Neutrophil (primary cell): ENCODE data around the gene EGLN2.
A peak's percentile ranks its signal among the peaks of the same experiment; 100 is the strongest.
"Not testable (repeated sequence)": the region's sequence is repeated elsewhere in the genome, so short reads cannot be mapped to it uniquely, and the experiment has no call there.

Experiments used
- H3K27ac ChIP-seq: fragments of 200-600 bp; sonication (generic); 2 replicates; pipeline ENCODE4 v1.5.1; 2016; ENCODE audit warnings: mild to moderate bottlenecking, moderate library complexity
- H3K27me3 ChIP-seq: fragments of 200-600 bp; sonication (generic); 2 replicates; pipeline ENCODE4 v1.6.0; 2016; ENCODE audit warnings: mild to moderate bottlenecking
- H3K36me3 ChIP-seq: fragments of 200-600 bp; sonication (generic); 2 replicates; pipeline ENCODE4 v1.5.1; 2017
- H3K4me1 ChIP-seq, 2 experiments: fragments of 200-600 bp in 1 of 2; sonication (generic) in 1 of 2; 1 replicate in 1 of 2; 2 replicates in 1 of 2; pipeline versions ENCODE4 v1.5.1 to v1.6.1; 2013 to 2016; ENCODE audit warnings: low read depth in 1 of 2, low read length in 1 of 2, mild to moderate bottlenecking in 1 of 2, moderate library complexity in 1 of 2; ENCODE audit not compliant: control insufficient read depth in 1 of 2, insufficient read depth in 1 of 2
- H3K4me3 ChIP-seq, 2 experiments: fragments of 200-600 bp in 1 of 2; sonication (generic) in 1 of 2; 1 replicate in 1 of 2; 2 replicates in 1 of 2; pipeline ENCODE4 v1.5.1; 2013 to 2016; ENCODE audit warnings: low read depth in 1 of 2, low read length in 1 of 2, mild to moderate bottlenecking in 1 of 2, moderate library complexity in 1 of 2
- H3K9me3 ChIP-seq: fragments of 200-600 bp; sonication (generic); 2 replicates; pipeline ENCODE4 v1.5.1; 2016
- TF ChIP-seq, protein P1 (sequence below): fragments of 200-600 bp; sonication (generic); IDR thresholded peaks from 2 replicates; pipeline ENCODE4 v1.5.1; 2016; ENCODE audit warnings: antibody characterized with exemption

EGLN2 gene

DNA sequence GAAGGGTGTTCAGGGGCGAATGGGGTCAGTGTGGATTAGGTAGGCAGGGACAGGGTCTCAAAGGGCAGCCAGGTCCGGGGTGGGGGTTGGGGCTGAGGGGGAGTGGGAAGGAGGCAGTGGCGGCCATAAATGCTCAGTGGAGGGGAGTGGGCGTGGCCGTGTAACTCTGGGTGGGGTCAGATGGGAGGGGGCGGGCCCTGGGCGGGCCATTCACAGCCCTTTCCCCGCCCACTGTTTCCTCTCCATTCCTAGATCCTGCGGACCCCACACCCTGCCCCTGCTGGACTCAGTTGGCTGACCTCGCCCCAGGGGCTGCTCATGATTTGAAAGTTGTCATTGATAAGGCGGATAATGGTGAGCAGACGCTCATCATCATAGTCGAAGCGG, 27.3 kb downstream of the EGLN2 start:
- Histone ChIP-seq H3K27ac (peak overlapping the region; percentile 98), H3K4me1 (peaks cover 47 to 57% of the 10 kb centered on the region in 2 experiments)
- not testable (repeated sequence) for H3K36me3 ChIP-seq, H3K9me3 ChIP-seq, H3K27me3 ChIP-seq, H3K4me3 ChIP-seq

DNA sequence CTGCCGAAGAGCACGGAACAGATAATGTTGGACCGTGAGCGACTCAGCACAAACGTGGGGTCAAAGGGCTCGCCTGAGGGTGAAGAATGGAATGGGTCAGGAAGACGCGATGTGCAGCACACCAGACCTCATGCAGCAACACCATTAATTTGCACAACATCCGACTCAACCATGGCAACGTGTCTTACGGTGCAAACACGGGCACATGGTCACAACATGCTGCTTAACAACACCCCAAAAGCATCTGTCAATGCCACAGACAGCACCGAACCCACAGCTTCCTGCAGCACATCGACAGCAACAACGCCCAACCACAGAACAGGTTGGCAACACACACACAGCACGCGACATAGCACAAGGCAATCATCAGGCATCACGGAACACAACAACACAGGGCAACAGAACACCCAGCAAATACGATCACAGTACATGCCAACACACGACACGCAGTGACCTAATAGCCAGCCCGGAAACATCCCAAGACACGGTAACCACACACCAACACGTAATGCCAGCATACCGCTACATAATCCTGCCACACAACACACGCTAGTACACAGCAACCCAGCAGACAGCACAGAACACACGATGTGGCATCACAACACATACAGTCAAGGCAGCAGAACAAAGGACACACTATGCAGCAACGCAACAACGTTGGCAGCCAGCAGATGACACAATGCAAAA, 27.9 kb downstream of the EGLN2 start:
- H3K4me3 ChIP-seq, H3K27me3 ChIP-seq, H3K9me3 ChIP-seq, H3K36me3 ChIP-seq: not testable (repeated sequence)
- H3K4me1 ChIP-seq = peaks cover 46 to 56% of the 10 kb centered on the region in 2 experiments
- peak overlapping the region; percentile 98 for H3K27ac ChIP-seq

DNA sequence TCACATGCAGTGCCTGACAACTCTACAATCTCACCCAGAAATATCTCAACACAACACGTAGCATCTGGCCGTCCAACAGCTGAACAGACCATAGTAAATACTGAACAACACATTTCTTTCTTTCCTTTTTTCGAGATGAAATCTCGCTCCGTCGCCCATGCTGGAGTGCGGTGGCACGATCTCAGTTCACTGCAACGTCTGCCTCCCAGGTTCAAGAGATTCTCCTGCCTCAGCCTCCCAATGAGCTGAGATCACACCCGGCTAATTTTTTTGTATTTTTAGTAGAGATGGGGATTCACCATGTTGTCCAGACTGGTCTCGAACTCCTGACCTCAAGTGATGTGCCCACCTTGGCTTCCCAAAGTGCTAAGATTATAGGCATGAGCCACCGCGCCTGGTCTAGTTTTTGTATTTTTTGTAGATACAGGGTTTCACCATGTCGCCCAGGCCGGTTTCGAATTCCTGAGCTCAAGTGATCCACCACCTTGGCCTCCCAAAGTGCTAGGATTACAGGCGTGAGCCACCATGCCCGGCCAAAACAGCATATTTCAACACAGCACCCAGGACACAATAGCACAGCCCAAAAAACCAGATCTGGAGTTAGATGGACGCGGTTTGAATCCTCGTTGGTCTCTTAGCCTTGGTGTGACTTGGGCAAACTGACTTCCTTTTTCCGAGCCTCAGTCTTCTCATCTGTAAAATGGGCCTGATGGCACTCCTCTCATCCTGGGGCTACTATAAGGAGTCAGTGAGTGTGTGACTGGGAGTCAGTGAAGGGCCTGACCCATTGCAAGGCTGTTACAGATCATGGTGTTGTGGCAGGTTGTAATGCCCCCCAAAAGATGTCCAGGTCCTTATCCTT, 28.6 kb downstream of the EGLN2 start:
- Histone ChIP-seq H3K27ac (peak overlapping the region; percentile 98), H3K4me1 (peaks cover 39 to 48% of the 10 kb centered on the region in 2 experiments), H3K27me3 (no peaks in the 10 kb centered on the region), H3K4me3 (no peak overlapping the region), H3K36me3 (no peaks in the 10 kb centered on the region), H3K9me3 (no peaks in the 10 kb centered on the region)
- TF ChIP-seq, protein P1, sequence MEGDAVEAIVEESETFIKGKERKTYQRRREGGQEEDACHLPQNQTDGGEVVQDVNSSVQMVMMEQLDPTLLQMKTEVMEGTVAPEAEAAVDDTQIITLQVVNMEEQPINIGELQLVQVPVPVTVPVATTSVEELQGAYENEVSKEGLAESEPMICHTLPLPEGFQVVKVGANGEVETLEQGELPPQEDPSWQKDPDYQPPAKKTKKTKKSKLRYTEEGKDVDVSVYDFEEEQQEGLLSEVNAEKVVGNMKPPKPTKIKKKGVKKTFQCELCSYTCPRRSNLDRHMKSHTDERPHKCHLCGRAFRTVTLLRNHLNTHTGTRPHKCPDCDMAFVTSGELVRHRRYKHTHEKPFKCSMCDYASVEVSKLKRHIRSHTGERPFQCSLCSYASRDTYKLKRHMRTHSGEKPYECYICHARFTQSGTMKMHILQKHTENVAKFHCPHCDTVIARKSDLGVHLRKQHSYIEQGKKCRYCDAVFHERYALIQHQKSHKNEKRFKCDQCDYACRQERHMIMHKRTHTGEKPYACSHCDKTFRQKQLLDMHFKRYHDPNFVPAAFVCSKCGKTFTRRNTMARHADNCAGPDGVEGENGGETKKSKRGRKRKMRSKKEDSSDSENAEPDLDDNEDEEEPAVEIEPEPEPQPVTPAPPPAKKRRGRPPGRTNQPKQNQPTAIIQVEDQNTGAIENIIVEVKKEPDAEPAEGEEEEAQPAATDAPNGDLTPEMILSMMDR = no peak

DNA sequence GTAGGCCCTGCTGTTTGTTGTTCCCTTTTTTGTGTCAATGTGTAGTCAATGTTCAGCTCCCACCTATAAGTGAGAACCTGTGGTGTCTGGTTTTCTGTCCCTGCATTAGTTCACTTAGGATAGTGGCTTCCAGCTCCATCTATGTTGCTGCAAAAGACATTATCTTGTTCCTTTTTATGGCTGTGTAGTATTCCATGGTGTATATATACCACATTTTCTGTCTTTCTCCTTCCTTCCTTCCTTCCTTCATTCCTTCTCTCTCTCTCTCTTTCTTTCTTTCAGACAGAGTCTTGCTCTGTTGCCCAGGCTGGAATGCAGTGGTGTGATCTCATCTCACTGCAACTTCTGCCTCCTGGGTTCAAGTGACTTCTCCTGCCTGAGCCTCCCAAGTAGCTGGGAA, 30.2 kb downstream of the EGLN2 start:
- Histone ChIP-seq H3K36me3 (no peaks in the 10 kb centered on the region), H3K4me3 (no peak overlapping the region), H3K27ac (no peak overlapping the region), H3K27me3 (no peaks in the 10 kb centered on the region), H3K4me1 (peaks cover 25 to 36% of the 10 kb centered on the region in 2 experiments), H3K9me3 (no peaks in the 10 kb centered on the region)
- TF ChIP-seq, protein P1 = no peak

DNA sequence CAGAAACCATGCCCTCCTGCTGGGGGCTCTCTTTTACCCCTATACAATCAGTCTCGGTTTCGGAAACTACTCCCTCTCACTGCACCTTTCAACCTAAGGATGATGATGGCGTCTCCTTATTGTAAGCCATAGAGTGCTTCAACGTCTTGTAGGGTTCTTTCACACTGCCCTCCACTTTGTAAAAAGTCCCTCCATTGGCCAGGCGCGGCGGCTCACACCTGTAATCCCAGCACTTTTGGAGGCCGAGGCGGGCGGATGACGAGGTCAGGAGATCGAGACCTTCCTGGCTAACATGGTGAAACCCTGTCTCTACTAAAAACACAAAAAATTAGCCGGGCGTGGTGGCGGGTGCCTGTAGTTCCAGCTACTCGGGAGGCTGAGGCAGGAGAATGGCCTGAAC, 31.8 kb downstream of the EGLN2 start:
- not testable (repeated sequence) for H3K9me3 ChIP-seq, H3K27ac ChIP-seq, H3K36me3 ChIP-seq, H3K4me3 ChIP-seq, H3K27me3 ChIP-seq
- peaks cover 11 to 20% of the 10 kb centered on the region in 2 experiments for H3K4me1 ChIP-seq

DNA sequence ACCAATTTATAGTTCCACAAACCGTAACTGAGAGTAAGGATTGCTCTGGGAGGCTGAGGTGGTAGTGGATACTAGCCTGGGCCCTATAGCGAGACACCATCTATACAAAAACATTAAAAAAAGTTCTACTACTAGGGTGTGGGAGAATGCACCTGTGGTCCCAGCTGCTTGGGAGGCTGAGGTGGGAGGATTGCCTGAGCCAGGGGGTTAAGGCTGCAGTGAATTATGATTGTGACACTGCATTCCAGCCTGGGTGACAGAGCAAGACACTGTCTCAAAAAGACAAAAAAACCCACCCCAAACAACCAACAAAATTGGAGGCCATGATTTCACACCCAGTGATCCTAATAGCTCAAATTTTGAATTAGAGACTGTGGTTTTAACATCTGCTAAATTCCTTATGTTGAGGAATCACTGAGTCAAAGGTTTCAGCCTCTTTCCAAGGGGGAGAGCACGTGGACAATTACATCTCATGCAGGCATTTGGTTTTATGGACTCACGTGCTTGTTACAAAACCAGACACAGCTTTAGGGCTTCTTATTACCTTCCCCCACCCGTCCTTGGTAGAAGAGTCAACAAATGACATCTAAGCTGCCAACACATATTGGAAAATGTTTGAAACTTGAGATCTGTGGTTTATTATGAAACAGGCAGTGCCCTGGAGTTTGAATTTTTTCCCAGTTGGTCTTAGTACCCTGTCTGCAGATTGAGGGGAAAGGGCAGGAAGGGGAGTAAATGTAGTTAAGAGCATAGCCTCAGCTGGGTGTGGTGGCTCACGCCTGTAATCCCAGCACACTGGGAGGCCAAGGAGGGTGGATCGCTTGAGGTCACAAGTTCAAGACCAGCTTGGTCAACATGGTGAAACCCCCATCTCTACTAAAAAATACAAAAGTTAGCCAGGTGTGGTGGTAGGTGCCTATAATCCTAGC, 32.8 kb downstream of the EGLN2 start:
- no peak overlapping the region for H3K27ac ChIP-seq
- TF ChIP-seq, protein P1 = no peak
- peaks cover 7 to 11% of the 10 kb centered on the region in 2 experiments for H3K4me1 ChIP-seq
- no peaks in the 10 kb centered on the region for H3K27me3 ChIP-seq
- no peak overlapping the region for H3K4me3 ChIP-seq
- no peaks in the 10 kb centered on the region for H3K36me3 ChIP-seq
- no peaks in the 10 kb centered on the region for H3K9me3 ChIP-seq

DNA sequence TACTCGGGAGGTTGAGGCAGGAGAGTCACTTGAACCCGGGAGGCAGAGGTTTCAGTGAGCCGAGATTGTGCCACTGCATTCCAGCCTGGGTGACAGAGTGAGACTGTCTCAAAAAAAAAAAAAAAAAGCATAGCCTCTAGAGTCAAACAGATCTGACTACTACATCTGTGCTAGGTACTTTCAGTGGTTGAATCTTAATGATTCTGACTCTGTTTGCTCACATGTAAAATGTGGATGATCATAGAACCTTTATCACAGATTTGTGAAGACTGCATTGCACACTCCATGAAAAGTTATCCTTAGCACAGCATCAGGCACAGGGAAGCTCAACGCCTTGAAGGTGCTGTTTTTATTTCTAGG, 33.4 kb downstream of the EGLN2 start:
- H3K36me3 ChIP-seq, H3K4me3 ChIP-seq, H3K27ac ChIP-seq, H3K27me3 ChIP-seq, H3K9me3 ChIP-seq, H3K4me1 ChIP-seq: not testable (repeated sequence)

DNA sequence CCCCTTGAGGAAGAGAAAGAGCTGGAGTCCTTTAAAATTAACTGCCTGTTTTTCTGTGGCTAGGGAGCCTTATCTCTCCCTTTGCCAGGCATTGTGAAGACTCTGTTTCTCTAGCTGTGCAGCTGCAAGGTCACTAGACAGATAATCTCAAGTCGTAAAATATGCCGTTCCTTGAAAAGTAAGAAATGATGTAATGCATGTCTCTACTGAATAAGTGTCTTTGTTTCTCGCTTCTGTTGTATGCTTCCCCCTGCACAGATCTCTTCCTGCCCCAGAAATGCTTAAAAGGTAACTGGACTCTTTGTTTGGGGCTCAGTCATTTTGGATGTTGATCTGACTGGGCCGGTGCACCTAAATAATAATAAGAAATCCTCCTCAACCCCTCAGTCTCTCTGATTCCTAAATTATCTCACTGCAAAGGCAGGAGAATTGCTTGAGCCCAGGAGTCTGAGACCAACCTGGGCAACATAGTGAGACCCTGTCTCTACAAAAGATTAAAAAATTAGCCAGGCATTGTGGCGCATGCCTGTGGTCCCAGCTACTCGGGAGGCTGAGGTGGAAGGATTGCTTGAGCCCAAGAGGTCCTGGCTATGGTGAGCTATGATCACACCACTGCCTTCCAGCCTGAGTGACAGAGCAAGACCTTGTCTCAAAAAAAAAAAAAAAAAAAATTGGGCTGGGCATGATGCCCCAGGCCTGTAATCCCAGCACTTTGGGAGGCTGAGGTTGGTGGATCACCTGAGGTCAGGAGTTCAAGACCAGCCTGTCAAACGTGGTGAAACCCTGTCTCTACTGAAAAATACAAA, 34.9 kb downstream of the EGLN2 start:
- H3K36me3 ChIP-seq, H3K27me3 ChIP-seq, H3K9me3 ChIP-seq, H3K27ac ChIP-seq, H3K4me3 ChIP-seq, H3K4me1 ChIP-seq: not testable (repeated sequence)
